MCF 10A (cell line): Measurements from ENCODE around the gene KRTAP10-9. TPM values are rescaled to one million over a fixed set of nuclear protein-coding genes. Genes with fewer than 3 reads are reported as not detected.

Experiments used
- BruUV-seq: library from RNA; stranded (reverse); fragments of 400-500 nt; replicated peaks from 2 replicates; lab custom pipeline; 2021; lab: Mats Ljungman, UMichigan
- CTCF ChIA-PET: fragments of 300-600 bp; sonication (Branson Sonifier 250); formaldehyde crosslinking; extraction: SDS; loops from one replicate; lab custom pipeline; 2021; ENCODE audit warnings: antibody characterized with exemption, inconsistent platforms; lab: Yijun Ruan, JAX
- POLR2A ChIA-PET: fragments of 300-600, 350-650 bp; sonication (Branson Sonifier 250); formaldehyde crosslinking; extraction: SDS; loops from one replicate; lab custom pipeline; 2020; ENCODE audit warnings: antibody characterized with exemption, inconsistent platforms; lab: Yijun Ruan, JAX
- DNase-seq: peaks from one replicate; pipeline ENCODE4 v3.0.0-alpha.2; 2018; ENCODE audit not compliant: unreplicated experiment
- H3K27ac Mint-ChIP-seq: one replicate; pipeline ENCODE4 v1.8.0; 2022; ENCODE audit warnings: mild to moderate bottlenecking, low read depth, mixed read lengths; ENCODE audit not compliant: unreplicated experiment
- H3K27me3 Mint-ChIP-seq: one replicate; pipeline ENCODE4 v1.8.0; 2022; ENCODE audit warnings: mixed read lengths; ENCODE audit not compliant: insufficient read depth, unreplicated experiment
- H3K36me3 Mint-ChIP-seq: one replicate; pipeline ENCODE4 v1.8.0; 2022; ENCODE audit warnings: mild to moderate bottlenecking, moderate library complexity, mixed read lengths; ENCODE audit not compliant: insufficient read depth, unreplicated experiment
- H3K4me1 Mint-ChIP-seq: one replicate; pipeline ENCODE4 v1.8.0; 2022; ENCODE audit warnings: mixed read lengths; ENCODE audit not compliant: insufficient read depth, unreplicated experiment
- H3K4me3 Mint-ChIP-seq: one replicate; pipeline ENCODE4 v1.8.0; 2022; ENCODE audit warnings: mild to moderate bottlenecking, moderate library complexity, mixed read lengths; ENCODE audit not compliant: unreplicated experiment
- H3K9me3 Mint-ChIP-seq: one replicate; pipeline ENCODE4 v1.8.0; 2022; ENCODE audit warnings: mixed read lengths; ENCODE audit not compliant: unreplicated experiment
- intact Hi-C: fragments of 100-400 bp; cut with micrococcal nuclease; formaldehyde crosslinking; loops from 2 replicates; pipeline ENCODE4 v1.14.1; 2022
- total RNA-seq: library from RNA; stranded (reverse); gene quantifications from 2 replicates; pipeline ENCODE4 v1.2.3, GENCODE V29; 2022
- TF ChIP-seq, protein P1 (sequence below): fragments of 200-600 bp; IDR thresholded peaks from one replicate; pipeline ENCODE4 v1.8.0; 2022; ENCODE audit warnings: antibody characterized with exemption, mild to moderate bottlenecking; ENCODE audit not compliant: unreplicated experiment

KRTAP10-9 gene
- total RNA-seq, 1 experiment from 2014 or later = not detected

DNA sequence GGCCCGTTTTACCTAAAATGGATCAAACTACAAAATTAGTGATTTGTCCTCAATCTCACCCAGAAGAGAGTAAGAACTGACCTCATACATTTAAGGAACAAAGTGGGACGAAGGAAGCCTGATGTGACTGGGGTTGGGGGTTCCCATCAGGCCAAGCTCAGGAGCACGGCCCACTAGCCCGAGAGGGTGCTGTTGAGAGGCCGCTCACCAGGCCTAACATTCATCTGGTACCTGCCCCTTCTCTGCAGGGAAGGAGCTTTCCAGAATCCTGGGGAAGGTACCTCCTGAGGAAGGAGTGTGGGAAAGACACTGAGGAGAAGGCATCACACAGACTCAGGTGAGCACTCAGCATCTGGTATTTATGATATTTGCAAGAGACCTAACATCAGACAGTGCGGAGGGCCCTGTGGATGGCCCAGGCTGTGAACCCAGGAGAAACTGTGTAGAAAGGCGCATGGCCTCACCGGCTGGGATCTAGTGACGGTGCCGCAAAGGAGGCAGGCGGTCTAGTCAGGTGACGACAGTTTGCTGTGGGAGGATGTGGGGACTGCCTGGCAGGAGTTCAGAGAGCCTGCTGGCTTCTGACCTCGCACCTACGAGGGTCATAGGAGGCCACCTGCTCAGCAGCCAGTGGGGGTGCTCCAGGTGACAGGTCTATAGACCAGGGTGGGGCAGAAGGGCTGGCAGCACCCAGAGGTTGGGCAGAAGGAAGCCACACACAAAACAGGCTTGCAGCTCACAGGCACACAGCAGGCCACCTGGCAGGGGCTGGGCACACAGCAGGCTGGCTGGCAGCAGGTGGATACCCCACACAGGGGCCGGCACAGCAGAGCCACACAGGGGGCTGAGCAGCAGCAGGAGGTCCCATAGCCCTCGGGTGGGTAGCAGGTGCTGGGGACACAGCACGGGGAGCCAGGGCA is 27.0 kb downstream of the KRTAP10-9 start:
- Mint-ChIP-seq H3K27me3 (peaks cover 45% of the 10 kb centered on the region), H3K4me3 (no peak overlapping the region), H3K27ac (no peak overlapping the region), H3K4me1 (no peaks in the 10 kb centered on the region), H3K36me3 (no peaks in the 10 kb centered on the region), H3K9me3 (no peaks in the 10 kb centered on the region)
- CTCF ChIA-PET = no interaction called here
- TF ChIP-seq, protein P1, sequence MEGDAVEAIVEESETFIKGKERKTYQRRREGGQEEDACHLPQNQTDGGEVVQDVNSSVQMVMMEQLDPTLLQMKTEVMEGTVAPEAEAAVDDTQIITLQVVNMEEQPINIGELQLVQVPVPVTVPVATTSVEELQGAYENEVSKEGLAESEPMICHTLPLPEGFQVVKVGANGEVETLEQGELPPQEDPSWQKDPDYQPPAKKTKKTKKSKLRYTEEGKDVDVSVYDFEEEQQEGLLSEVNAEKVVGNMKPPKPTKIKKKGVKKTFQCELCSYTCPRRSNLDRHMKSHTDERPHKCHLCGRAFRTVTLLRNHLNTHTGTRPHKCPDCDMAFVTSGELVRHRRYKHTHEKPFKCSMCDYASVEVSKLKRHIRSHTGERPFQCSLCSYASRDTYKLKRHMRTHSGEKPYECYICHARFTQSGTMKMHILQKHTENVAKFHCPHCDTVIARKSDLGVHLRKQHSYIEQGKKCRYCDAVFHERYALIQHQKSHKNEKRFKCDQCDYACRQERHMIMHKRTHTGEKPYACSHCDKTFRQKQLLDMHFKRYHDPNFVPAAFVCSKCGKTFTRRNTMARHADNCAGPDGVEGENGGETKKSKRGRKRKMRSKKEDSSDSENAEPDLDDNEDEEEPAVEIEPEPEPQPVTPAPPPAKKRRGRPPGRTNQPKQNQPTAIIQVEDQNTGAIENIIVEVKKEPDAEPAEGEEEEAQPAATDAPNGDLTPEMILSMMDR = no peak
- DNase-seq = no peak
- intact Hi-C loops = no loop called here
- no TSS peak for BruUV-seq
- POLR2A ChIA-PET = no interaction called here

- intact Hi-C loops = no loop called here
- Mint-ChIP-seq H3K27ac (no peak within 1 kb of the TSS), H3K4me3 (no peak within 1 kb of the TSS), H3K27me3 (peaks cover 53% of the 10 kb centered on the region), H3K4me1 (no peaks in the 10 kb centered on the region), H3K36me3 (no peaks in the 10 kb centered on the region), H3K9me3 (no peaks in the 10 kb centered on the region)
- TF ChIP-seq, protein P1 = no peak
- BruUV-seq = no TSS peak
- DNase-seq = no peak
- ChIA-PET POLR2A (no interaction called here), CTCF (interaction anchor here (0.5 kb wide), 1 partner anchor 31 kb away, joined by 4 read pairs; no protein-coding TSS in a partner anchor)
Measured at GRCh38 chr21:44654576-44655175, 27.8 kb downstream of the KRTAP10-9 start, which contains the start of gene KRTAP12-4. KRTAP12-4 (minus strand) TSS chr21:44654659; CDS start chr21:44654614, 45 bp downstream.

- ChIA-PET POLR2A (no interaction called here), CTCF (no interaction called here)
- no peak for DNase-seq
- no peaks in the 10 kb centered on the region for H3K36me3 Mint-ChIP-seq
- H3K27ac Mint-ChIP-seq = no peak overlapping the region
- no TSS peak for BruUV-seq
- TF ChIP-seq, protein P1 = no peak
- no peaks in the 10 kb centered on the region for H3K9me3 Mint-ChIP-seq
- intact Hi-C loops = no loop called here
- no peaks in the 10 kb centered on the region for H3K4me1 Mint-ChIP-seq
- H3K27me3 Mint-ChIP-seq = peaks cover 70% of the 10 kb centered on the region
- H3K4me3 Mint-ChIP-seq = no peak overlapping the region
Measured at GRCh38 chr21:44656868-44657267, 30.0 kb downstream of the KRTAP10-9 start.
